T-helper 1 cell (primary cell): Measurements from ENCODE around the gene TRIM16.
"Not testable (repeated sequence)": the region's sequence is repeated elsewhere in the genome, so short reads cannot be mapped to it uniquely, and the experiment has no call there.

Experiments
- DNase-seq, 5 donors: peaks; one replicate each; pipeline ENCODE4 v3.0.0-alpha.2; 2012 to 2020

Gene TRIM16

DNA sequence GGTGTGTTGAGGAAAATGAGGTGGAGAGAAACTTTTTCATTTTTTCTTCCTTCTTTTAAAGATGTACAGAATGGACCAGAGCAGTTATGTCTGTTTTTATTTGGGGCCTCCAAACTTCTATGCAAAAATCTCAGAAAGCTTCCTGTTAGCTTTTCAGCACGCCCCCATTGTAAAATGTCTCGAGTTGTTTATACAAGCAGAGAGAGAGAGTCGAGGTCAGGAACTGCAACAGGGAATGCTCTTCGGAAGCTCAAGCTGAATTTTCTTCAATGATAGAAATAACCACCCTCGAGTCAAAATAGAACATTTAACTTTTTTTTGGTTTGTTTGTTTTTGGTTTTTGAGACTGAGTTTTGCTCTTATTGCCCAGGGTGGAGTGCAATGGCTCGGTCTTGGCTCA, 68.3 kb downstream of the TRIM16 start:
- not testable (repeated sequence) for DNase-seq

DNA sequence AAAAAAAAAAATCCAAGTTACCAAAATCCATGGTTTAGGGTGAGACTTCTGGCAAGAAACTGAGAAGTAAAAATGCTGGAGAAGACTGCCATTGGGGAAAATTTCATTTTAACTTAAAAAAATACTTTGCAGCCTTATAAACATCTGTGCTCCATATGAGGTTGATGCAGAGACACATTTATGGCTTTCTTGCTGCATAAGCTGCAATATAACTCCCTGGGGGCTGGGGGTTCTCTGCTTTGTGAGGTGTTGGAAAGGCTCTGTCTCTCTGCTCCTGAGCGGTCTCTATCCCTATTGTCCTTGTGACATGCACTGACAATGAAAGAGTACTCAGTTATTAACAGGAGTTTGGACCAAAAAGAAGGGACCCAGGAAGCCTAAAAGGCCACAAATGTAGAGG, 71.0 kb downstream of the TRIM16 start:
- DNase-seq: not testable (repeated sequence)

DNA sequence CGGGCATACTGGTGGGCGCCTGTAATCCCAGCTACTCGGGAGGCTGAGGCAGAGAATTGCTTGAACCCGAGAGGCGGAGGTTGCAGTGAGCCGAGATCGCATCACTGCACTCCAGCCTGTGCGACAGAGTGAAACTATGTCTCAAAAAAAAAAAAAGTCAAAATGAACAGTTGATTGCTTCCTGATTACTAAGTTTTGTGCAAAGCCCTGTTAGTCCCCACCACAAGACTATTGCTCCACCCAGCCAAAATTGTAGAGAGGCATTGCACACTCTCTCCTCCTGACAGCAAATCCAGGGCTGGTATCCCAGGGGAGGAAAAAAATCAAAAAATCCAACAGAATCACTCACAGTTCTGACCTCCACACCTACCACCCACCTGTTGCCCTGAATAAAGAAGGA, 91.2 kb downstream of the TRIM16 start:
- peak in 1 of 5 donors; percentile 15 for DNase-seq

DNA sequence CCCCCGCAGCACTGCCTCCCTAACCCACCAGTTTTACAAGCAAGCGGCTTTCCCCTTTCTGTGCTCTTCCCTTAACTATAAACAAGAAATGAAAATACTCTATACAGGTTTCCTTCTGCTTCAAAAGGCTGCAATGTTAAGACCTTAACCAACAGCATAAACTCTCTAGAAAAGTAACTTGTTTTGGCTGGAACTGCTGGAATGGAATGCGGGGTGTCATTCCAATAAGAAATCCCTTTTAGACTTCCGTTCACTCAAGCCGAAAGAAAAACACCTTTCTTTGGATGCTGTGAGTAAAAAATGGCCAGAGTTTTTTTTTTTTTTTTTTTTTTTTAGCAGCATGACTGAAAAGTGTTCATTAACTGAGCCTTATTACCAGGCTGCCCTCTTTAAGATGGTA, 92.1 kb downstream of the TRIM16 start:
- DNase-seq: not testable (repeated sequence)

DNA sequence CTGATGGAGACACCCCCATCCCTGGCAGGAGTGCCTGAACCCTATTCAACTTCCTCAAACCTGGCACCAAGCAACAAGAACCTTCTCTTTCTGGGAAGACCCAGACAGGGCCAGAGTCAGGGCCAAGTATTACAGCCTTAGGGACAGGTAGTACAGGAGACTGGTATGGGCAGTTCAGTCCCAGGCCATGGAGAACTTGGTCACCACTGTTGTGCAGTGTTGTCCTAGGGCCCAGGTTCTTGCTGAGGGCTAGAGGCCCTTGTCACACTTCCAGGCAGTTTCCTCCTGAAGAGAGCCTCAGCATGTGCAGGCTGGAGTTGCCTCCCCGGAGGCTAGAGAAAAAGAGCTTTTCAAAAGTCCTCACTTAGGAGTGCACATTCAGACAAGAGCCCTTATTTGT, 93.3 kb downstream of the TRIM16 start:
- not testable (repeated sequence) for DNase-seq

DNA sequence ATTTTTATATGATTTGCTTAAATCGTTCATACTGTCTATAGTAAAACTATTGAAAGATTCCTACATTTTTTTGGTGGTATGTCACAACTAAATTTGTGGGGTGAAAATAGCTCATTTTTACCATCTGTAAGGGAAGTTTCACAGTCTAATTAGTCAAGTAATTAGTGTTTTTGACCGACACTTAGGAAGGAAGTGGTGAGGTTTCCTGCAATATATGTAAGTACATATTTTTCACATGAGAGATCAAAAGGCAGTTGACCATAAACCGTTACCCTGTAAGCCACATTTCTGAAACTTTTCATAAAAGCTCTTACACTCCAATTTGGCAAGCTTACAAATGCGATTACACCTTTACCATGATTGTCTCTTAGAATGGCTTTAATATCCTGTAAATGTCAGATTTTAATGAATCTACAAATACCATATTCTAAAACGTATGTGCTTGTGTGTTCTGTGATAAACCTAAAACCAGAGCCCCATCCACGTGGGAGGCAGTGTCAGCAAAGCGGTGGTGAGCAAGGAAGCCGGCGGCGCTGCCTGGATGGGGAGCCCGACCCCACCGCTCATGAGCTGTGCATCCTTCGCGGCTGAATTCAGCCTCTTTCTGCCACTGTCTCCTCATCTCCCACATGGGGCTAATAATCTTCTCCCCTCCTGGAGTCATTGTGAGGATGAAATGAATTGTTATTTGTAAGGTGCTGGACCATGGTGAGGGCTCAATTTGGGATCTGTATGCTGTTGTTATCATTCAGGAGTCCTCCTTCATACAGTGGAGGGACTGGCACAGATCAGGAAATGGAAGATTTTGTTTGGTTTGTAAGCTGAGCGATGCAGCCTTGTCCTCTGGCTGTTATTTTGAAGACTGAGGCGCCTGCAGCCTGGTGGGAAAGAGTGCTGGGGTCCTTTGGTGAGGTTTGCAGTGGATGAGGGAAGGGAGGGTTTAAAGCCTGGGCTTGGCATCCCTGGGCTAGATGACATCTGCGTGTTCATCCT, 94.3 kb downstream of the TRIM16 start:
- peak in 2 of 5 donors; percentile 2 to 75 for DNase-seq

DNA sequence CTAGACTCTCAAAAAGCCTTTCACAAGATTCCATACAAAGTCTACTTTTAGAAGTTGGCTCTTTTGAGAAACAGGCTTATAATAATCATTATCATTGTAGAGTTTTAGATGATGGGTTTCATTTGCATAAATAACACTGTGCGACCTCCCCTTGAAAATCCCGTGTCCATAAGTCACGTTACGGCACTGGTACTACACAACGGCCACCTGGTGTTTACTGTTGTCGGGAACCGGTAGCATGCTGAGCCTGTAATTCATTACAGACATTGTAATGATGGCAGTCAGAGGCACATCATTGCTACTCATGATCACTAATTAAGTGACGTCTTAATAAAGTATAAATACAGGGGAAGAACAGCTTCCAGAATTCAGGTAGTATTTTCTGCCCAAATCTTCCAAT, 96.1 kb downstream of the TRIM16 start:
- DNase-seq: not testable (repeated sequence)

DNA sequence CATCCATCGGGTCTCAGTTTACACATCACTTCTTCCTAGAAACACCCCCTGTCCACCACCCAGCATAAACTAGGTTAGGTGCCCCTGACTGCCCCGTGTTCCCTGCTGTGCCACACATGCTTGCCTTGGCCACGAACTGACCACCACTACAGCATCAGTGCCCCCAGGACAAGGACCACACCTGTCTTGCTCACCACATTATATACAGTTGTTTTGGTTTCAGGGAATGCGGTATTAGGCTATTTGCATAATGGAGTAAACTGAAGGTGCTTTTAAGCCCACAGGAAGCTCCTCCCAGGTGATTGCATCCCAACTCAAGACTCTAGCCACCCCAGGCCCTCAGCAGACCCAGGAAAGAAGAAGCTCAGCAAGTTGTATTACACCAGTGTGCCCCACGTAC, 100.8 kb downstream of the TRIM16 start:
- not testable (repeated sequence) for DNase-seq

DNA sequence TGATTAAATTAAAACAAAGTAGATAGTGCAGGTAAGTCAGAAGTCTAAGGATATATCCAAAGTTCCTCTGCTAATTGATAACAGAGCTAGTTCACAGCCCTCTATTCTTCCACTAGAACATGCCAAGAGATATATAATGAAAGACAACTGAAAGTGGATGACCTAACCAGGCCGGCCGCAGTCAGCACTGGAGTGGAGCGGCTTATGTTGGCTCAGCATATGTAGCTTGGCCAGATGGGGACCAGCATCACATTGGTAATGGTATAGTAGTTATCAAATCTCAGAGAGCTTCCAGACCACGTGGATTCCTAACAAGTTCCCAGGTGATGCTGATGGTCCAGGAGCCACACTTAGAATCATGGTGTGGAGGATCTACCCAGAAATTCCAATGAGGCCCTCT, 102.6 kb downstream of the TRIM16 start:
- not testable (repeated sequence) for DNase-seq
